Lung (tissue), 12 donors: ENCODE results near the gene CAMK4. TPM values are rescaled to one million over a fixed set of nuclear protein-coding genes. Genes with fewer than 3 reads are reported as not detected.
A peak's percentile ranks its signal among the peaks of the same experiment; 100 is the strongest.

ENCODE experiments used
- ATAC-seq: fragments of 200-7000 bp; cut with Tn5 transposase; one replicate; pipeline ENCODE4 v1.9.1; 2020; ENCODE audit warnings: moderate number of reproducible peaks; ENCODE audit not compliant: insufficient read depth, low FRiP score
- DNase-seq, 3 donors: peaks; one replicate each; pipeline ENCODE4 v3.0.0-alpha.2; 2013 to 2017
- H3K27ac ChIP-seq, 2 donors: one replicate each; pipeline ENCODE4 v1.5.1; 2013; ENCODE audit warnings: mild to moderate bottlenecking in 2 of 2, moderate library complexity in 2 of 2, control low read depth in 1 of 2, inconsistent platforms in 1 of 2, low read depth in 1 of 2, low read length in 1 of 2
- H3K27me3 ChIP-seq, 3 donors: one replicate each; pipeline ENCODE4 v1.5.1; 2013; ENCODE audit warnings: low read length in 2 of 3; ENCODE audit not compliant: control insufficient read depth in 3 of 3, insufficient read depth in 3 of 3
- H3K36me3 ChIP-seq, 4 donors: one replicate each; pipeline ENCODE4 v1.5.1; 2013; ENCODE audit warnings: low read length in 4 of 4, mild to moderate bottlenecking in 1 of 4, moderate library complexity in 1 of 4; ENCODE audit not compliant: control insufficient read depth in 4 of 4, insufficient read depth in 4 of 4
- H3K4me1 ChIP-seq, 5 donors: one replicate each; pipeline ENCODE4 v1.5.1; 2013; ENCODE audit warnings: low read length in 5 of 5, mild to moderate bottlenecking in 2 of 5, moderate library complexity in 1 of 5; ENCODE audit not compliant: control insufficient read depth in 5 of 5, insufficient read depth in 5 of 5
- H3K4me3 ChIP-seq: one replicate; pipeline ENCODE4 v1.5.1; 2013; ENCODE audit warnings: mild to moderate bottlenecking, control low read depth, moderate library complexity
- H3K9ac ChIP-seq, 2 donors: one replicate each; pipeline ENCODE4 v1.5.1; 2013; ENCODE audit warnings: low read length in 2 of 2, control low read depth in 1 of 2; ENCODE audit not compliant: insufficient read depth in 1 of 2
- H3K9me3 ChIP-seq, 4 donors: one replicate each; pipeline ENCODE4 v1.5.1; 2013; ENCODE audit warnings: low read length in 3 of 4, mild to moderate bottlenecking in 1 of 4, moderate library complexity in 1 of 4; ENCODE audit not compliant: control insufficient read depth in 4 of 4, insufficient read depth in 3 of 4
- CTCF ChIP-seq: IDR thresholded peaks from 2 replicates; pipeline ENCODE4 v1.5.1; 2012; ENCODE audit warnings: mild to moderate bottlenecking; ENCODE audit errors: control extremely low read depth, extremely low read depth
- WGBS, 2 donors: extraction: QIAGEN DNeasy Blood & Tissue Kit; methylation state at CpG; one replicate each; pipeline ENCODE4 v1.1.7; 2013; 5-methylcytosine and 5-hydroxymethylcytosine counted together
- polyA plus RNA-seq, 2 donors: library from polyadenylated mRNA; stranded (reverse); fragments of 200-250 nt; gene quantifications; one replicate each; pipeline ENCODE4 v1.2.1, GENCODE V29; 2013
- total RNA-seq, 2 donors: library from RNA; depleted of rRNA in 1 of 2; stranded (reverse); fragments of >200 nt in 1 of 2; gene quantifications; one replicate each; pipeline ENCODE4 v1.2.1, GENCODE V29; 2014 to 2021
- donor health status: control.
- donor health status: control.
- donor health status: Bipolar disorder and iron deficiency.
- donor health status: healthy.
- donor health status: DM: yes; HTN: yes; CAD: no.

Gene CAMK4
- total and polyA plus RNA-seq, 4 donors: 0.18 to 27.7 (median 0.73) TPM

GRCh38 chr5:111498346-111498745 is 274.2 kb downstream of the CAMK4 start:
- H3K4me1 ChIP-seq: peaks cover 0 to 2% (median 0%) of the 10 kb centered on the region in 5 donors
- DNase-seq: no peak
- 70 to 75% methylated on average over 1 of the region's 1 CpG for WGBS, 2 donors
- peaks cover 4 to 8% (median 6%) of the 10 kb centered on the region in 4 donors for H3K36me3 ChIP-seq
- no peaks in the 10 kb centered on the region for H3K9me3 ChIP-seq
- no peak overlapping the region for H3K9ac ChIP-seq
- no peak overlapping the region for H3K27ac ChIP-seq
- no peak overlapping the region for H3K4me3 ChIP-seq
- no peak for ATAC-seq
- no peak for TF ChIP-seq CTCF
- H3K27me3 ChIP-seq: no peaks in the 10 kb centered on the region

- Histone ChIP-seq H3K36me3 (peaks cover 0 to 9% (median 6%) of the 10 kb centered on the region in 4 donors), H3K27me3 (no peaks in the 10 kb centered on the region), H3K9ac (no peak overlapping the region), H3K4me1 (peaks cover 0 to 5% (median 0%) of the 10 kb centered on the region in 5 donors), H3K4me3 (no peak overlapping the region), H3K9me3 (no peaks in the 10 kb centered on the region), H3K27ac (no peak overlapping the region)
- no peak for TF ChIP-seq CTCF
- no peak for ATAC-seq
- no peak for DNase-seq
These were observed 278.8 kb downstream of the CAMK4 start for GRCh38 chr5:111502956-111503355.

GRCh38 chr5:111505096-111505495 is 280.9 kb downstream of the CAMK4 start:
- H3K4me1 ChIP-seq: peaks cover 0 to 11% (median 0%) of the 10 kb centered on the region in 5 donors
- no peak overlapping the region for H3K27ac ChIP-seq
- no peak overlapping the region for H3K9ac ChIP-seq
- WGBS, 2 donors: 63 to 84% methylated on average over 1 of the region's 1 CpG
- peaks cover 0 to 6% (median 3%) of the 10 kb centered on the region in 4 donors for H3K36me3 ChIP-seq
- no peak for TF ChIP-seq CTCF
- no peaks in the 10 kb centered on the region for H3K9me3 ChIP-seq
- no peaks in the 10 kb centered on the region for H3K27me3 ChIP-seq
- ATAC-seq (no peak), DNase-seq (peak in 2 of 3 donors; percentile 19 to 36)
- H3K4me3 ChIP-seq: no peak overlapping the region

- no peak overlapping the region for H3K4me3 ChIP-seq
- H3K9ac ChIP-seq: no peak overlapping the region
- peaks cover 0 to 16% (median 0%) of the 10 kb centered on the region in 5 donors for H3K4me1 ChIP-seq
- no peaks in the 10 kb centered on the region for H3K9me3 ChIP-seq
- no peaks in the 10 kb centered on the region for H3K27me3 ChIP-seq
- peaks cover 0 to 3% (median 1%) of the 10 kb centered on the region in 4 donors for H3K36me3 ChIP-seq
- WGBS, 2 donors: 87 to 90% methylated on average over 4 of the region's 4 CpGs
- DNase-seq: no peak
- ATAC-seq: no peak
- H3K27ac ChIP-seq: no peak overlapping the region
- TF ChIP-seq CTCF: no peak
These were observed 283.1 kb downstream of the CAMK4 start for GRCh38 chr5:111507276-111507675.
